ENCODE results near the gene PHF23. TPM values are rescaled to one million over a fixed set of nuclear protein-coding genes. Genes with fewer than 3 reads are reported as not detected.
A peak's percentile ranks its signal among the peaks of the same experiment; 100 is the strongest.

The PHF23 gene
- total RNA-seq, 1 experiment from 2014 or later, result 45.8 TPM

DNA sequence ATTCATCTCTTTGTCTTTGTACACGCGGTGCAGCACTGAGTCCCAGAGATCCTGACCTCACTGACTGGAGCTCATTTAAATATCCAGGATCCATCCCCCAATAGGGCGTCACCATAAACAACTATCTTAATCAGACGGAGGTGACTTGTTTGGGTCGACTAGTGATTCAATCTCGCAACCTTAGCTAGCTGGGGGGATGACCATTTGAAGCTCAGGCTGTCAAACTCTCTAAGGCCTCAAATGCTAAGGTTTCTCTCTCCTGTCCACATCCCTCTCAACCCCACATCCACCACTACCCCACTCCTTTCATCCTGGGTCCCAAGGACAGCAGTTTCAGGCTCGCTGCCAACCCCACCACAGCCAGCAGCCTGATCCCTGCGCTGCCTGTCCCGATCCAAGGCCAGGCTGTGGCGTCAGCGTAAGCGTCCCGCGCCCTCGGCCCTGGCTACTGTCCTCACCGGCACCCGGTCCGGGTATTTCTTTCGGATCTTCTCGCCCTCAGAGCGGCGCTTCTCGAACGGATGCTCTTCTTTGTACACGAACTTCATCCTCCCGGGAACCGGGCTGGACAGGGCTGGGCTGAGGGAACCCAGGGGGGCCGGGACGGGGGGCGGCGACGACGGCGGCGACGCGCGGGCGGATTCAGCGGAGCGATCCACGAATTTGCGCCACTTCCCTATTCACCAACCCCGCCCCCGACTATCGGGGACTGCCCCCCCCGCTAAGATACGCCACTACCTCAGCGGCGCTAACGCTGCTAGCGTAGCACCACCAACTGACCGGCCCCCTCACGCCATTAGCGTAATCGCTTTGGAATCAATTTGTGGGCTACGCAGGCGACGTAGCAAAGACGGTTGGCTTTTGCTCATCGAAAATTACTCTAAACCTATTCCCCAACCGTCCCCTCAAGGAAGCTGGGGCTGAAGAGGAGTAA lies 2.8 kb upstream of the PHF23 start, which contains the start of gene GABARAP:
Gene GABARAP, minus strand, starts transcription at position 667 of the 934 bp plus-strand sequence. Its CDS starts 119 bp downstream, at position 548.
- DNase-seq (ENCODE audit: low spot score), result peak; percentile 90
- TF ChIP-seq TP53 (CRISPR knock-in tag; IDR thresholded peaks at IDR 0.05) (peak; percentile 33; the same call in 1 of the 2 replicates), CREM (CRISPR knock-in tag; IDR thresholded peaks at IDR 0.05) (0 out of 2 replicates have a peak, but pooled peaks have one; percentile 65), GTF2I (CRISPR knock-in tag; conservative IDR thresholded peaks at IDR 0.05) (no peak), ZNF423 (CRISPR knock-in tag; IDR thresholded peaks at IDR 0.05) (peak; percentile 32; the same call in 1 of the 2 replicates), PRRX2 (CRISPR knock-in tag; IDR thresholded peaks at IDR 0.05) (no peak), GABPB1 (CRISPR knock-in tag; IDR thresholded peaks at IDR 0.05) (peak; percentile 45; the same call in 1 of the 2 replicates), ESRRA (CRISPR knock-in tag; IDR thresholded peaks at IDR 0.05; ENCODE audit: borderline replicate concordance) (no peak), SMAD3 (CRISPR knock-in tag; IDR thresholded peaks at IDR 0.05; ENCODE audit: borderline replicate concordance) (0 out of 2 replicates have a peak, but pooled peaks have one; percentile 30)
- TF ChIP-seq, protein P1, sequence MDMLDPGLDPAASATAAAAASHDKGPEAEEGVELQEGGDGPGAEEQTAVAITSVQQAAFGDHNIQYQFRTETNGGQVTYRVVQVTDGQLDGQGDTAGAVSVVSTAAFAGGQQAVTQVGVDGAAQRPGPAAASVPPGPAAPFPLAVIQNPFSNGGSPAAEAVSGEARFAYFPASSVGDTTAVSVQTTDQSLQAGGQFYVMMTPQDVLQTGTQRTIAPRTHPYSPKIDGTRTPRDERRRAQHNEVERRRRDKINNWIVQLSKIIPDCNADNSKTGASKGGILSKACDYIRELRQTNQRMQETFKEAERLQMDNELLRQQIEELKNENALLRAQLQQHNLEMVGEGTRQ (CRISPR knock-in tag; IDR thresholded peaks at IDR 0.05), result peak; percentile 76
- TF ChIP-seq, protein P2, sequence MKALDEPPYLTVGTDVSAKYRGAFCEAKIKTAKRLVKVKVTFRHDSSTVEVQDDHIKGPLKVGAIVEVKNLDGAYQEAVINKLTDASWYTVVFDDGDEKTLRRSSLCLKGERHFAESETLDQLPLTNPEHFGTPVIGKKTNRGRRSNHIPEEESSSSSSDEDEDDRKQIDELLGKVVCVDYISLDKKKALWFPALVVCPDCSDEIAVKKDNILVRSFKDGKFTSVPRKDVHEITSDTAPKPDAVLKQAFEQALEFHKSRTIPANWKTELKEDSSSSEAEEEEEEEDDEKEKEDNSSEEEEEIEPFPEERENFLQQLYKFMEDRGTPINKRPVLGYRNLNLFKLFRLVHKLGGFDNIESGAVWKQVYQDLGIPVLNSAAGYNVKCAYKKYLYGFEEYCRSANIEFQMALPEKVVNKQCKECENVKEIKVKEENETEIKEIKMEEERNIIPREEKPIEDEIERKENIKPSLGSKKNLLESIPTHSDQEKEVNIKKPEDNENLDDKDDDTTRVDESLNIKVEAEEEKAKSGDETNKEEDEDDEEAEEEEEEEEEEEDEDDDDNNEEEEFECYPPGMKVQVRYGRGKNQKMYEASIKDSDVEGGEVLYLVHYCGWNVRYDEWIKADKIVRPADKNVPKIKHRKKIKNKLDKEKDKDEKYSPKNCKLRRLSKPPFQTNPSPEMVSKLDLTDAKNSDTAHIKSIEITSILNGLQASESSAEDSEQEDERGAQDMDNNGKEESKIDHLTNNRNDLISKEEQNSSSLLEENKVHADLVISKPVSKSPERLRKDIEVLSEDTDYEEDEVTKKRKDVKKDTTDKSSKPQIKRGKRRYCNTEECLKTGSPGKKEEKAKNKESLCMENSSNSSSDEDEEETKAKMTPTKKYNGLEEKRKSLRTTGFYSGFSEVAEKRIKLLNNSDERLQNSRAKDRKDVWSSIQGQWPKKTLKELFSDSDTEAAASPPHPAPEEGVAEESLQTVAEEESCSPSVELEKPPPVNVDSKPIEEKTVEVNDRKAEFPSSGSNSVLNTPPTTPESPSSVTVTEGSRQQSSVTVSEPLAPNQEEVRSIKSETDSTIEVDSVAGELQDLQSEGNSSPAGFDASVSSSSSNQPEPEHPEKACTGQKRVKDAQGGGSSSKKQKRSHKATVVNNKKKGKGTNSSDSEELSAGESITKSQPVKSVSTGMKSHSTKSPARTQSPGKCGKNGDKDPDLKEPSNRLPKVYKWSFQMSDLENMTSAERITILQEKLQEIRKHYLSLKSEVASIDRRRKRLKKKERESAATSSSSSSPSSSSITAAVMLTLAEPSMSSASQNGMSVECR (CRISPR knock-in tag; IDR thresholded peaks at IDR 0.05; ENCODE audit: borderline replicate concordance), result peak; percentile 80; the same call in 1 of the 2 replicates
- TF ChIP-seq, protein P3, sequence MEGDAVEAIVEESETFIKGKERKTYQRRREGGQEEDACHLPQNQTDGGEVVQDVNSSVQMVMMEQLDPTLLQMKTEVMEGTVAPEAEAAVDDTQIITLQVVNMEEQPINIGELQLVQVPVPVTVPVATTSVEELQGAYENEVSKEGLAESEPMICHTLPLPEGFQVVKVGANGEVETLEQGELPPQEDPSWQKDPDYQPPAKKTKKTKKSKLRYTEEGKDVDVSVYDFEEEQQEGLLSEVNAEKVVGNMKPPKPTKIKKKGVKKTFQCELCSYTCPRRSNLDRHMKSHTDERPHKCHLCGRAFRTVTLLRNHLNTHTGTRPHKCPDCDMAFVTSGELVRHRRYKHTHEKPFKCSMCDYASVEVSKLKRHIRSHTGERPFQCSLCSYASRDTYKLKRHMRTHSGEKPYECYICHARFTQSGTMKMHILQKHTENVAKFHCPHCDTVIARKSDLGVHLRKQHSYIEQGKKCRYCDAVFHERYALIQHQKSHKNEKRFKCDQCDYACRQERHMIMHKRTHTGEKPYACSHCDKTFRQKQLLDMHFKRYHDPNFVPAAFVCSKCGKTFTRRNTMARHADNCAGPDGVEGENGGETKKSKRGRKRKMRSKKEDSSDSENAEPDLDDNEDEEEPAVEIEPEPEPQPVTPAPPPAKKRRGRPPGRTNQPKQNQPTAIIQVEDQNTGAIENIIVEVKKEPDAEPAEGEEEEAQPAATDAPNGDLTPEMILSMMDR (IDR thresholded peaks at IDR 0.05), result no peak
- TF ChIP-seq, protein P4, sequence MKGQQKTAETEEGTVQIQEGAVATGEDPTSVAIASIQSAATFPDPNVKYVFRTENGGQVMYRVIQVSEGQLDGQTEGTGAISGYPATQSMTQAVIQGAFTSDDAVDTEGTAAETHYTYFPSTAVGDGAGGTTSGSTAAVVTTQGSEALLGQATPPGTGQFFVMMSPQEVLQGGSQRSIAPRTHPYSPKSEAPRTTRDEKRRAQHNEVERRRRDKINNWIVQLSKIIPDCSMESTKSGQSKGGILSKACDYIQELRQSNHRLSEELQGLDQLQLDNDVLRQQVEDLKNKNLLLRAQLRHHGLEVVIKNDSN (CRISPR knock-in tag; IDR thresholded peaks at IDR 0.05), result peak; percentile 50
- ATAC-seq, result peak; percentile 3
- POLR2A ChIA-PET, result interaction anchor here (0.8 to 2.3 kb wide), 10 partner anchors 9 to 52 kb away, joined by 3 to 8 read pairs (median 3); partner anchors contain the start of genes ACADVL, CTDNEP1, DLG4 and ELP5
- Mint-ChIP-seq H3K27ac (peak within 1 kb of the TSS; percentile 99), H3K36me3 (peaks cover 34% of the 10 kb centered on the region), H3K27me3 (ENCODE audit: low read depth) (no peaks in the 10 kb centered on the region), H3K4me3 (peak within 1 kb of the TSS; percentile 90), H3K4me1 (peaks cover 36% of the 10 kb centered on the region), H3K9me3 (no peaks in the 10 kb centered on the region)
- CTCF ChIA-PET, result interaction anchor here (0.5 to 3.4 kb wide), 10 partner anchors 22 to 310 kb away, joined by 3 to 21 read pairs (median 6); partner anchors contain the start of genes ACADVL, DLG4, NEURL4 and SLC2A4

DNA sequence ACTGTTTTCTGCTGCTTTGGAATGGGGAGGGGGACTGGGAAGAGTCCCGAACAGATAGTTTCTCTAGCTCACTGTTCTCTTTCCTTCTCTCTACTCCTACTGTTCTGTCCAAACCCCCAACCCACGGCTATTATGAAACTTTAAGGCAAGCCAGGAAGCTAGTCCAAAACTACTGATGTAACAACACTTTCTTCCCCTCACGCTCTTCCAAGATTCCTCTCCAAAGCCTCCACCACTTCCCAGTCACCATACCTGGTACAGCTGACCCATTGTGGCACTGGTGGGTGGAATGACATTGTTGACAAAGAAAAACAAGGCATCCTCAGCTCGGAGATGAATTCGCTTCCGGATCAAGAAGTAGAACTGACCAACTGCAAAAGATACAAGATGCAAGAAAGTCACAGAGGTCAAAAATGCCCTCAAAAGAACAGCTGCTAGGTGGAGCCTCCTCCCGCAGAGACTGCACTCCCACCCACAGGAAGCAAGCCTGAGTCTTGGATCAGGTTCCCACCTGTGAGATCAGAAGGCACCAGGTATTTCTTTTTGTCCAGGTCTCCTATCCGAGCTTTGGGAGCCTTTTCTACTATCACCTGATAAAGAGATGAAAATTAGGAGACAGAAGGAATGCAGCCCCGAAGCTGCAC lies 2.0 kb upstream of the PHF23 start:
- ChIA-PET POLR2A (interaction anchor here (0.8 to 2.3 kb wide), 3 partner anchors 10 to 39 kb away, joined by 3 to 8 read pairs (median 3); partner anchors contain the start of genes CTDNEP1, DLG4 and ELP5), CTCF (interaction anchor here (0.5 to 3.4 kb wide), 5 partner anchors 21 to 476 kb away, joined by 5 to 21 read pairs (median 10); partner anchors contain the start of genes ACADVL, DLG4 and SLC2A4)
- H3K4me1 Mint-ChIP-seq, result peaks cover 33% of the 10 kb centered on the region
- peaks cover 32% of the 10 kb centered on the region for H3K36me3 Mint-ChIP-seq
- H3K27ac Mint-ChIP-seq, result peak overlapping the region; percentile 99
- H3K9me3 Mint-ChIP-seq, result no peaks in the 10 kb centered on the region
- no peak for ATAC-seq
- H3K4me3 Mint-ChIP-seq, result peak overlapping the region; percentile 90
- H3K27me3 Mint-ChIP-seq (ENCODE audit: low read depth), result no peaks in the 10 kb centered on the region
- DNase-seq (ENCODE audit: low spot score), result no peak
- TF ChIP-seq ESRRA (CRISPR knock-in tag; IDR thresholded peaks at IDR 0.05; ENCODE audit: borderline replicate concordance) (no peak), ZNF138 (CRISPR knock-in tag; conservative IDR thresholded peaks at IDR 0.05) (no peak), ZNF317 (CRISPR knock-in tag; IDR thresholded peaks at IDR 0.05; ENCODE audit: borderline replicate concordance, low read depth) (no peak), CREM (CRISPR knock-in tag; IDR thresholded peaks at IDR 0.05) (no peak)
- TF ChIP-seq, protein P3 (IDR thresholded peaks at IDR 0.05), result no peak
- TF ChIP-seq, protein P5, sequence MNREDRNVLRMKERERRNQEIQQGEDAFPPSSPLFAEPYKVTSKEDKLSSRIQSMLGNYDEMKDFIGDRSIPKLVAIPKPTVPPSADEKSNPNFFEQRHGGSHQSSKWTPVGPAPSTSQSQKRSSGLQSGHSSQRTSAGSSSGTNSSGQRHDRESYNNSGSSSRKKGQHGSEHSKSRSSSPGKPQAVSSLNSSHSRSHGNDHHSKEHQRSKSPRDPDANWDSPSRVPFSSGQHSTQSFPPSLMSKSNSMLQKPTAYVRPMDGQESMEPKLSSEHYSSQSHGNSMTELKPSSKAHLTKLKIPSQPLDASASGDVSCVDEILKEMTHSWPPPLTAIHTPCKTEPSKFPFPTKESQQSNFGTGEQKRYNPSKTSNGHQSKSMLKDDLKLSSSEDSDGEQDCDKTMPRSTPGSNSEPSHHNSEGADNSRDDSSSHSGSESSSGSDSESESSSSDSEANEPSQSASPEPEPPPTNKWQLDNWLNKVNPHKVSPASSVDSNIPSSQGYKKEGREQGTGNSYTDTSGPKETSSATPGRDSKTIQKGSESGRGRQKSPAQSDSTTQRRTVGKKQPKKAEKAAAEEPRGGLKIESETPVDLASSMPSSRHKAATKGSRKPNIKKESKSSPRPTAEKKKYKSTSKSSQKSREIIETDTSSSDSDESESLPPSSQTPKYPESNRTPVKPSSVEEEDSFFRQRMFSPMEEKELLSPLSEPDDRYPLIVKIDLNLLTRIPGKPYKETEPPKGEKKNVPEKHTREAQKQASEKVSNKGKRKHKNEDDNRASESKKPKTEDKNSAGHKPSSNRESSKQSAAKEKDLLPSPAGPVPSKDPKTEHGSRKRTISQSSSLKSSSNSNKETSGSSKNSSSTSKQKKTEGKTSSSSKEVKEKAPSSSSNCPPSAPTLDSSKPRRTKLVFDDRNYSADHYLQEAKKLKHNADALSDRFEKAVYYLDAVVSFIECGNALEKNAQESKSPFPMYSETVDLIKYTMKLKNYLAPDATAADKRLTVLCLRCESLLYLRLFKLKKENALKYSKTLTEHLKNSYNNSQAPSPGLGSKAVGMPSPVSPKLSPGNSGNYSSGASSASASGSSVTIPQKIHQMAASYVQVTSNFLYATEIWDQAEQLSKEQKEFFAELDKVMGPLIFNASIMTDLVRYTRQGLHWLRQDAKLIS (CRISPR knock-in tag; IDR thresholded peaks at IDR 0.05; ENCODE audit: borderline replicate concordance), result no peak
